HL-60 (cell line): ENCODE results near the gene SKI.

Source experiments
- TF ChIP-seq, protein P1 (sequence below): IDR thresholded peaks from 2 replicates; pipeline ENCODE4 v1.6.1; 2012; ENCODE audit warnings: low read depth; ENCODE audit not compliant: insufficient replicate concordance
- TF ChIP-seq, protein P2 (sequence below): IDR thresholded peaks from one replicate; pipeline ENCODE4 v1.5.1; 2011; ENCODE audit warnings: low read length, control low read depth, inconsistent platforms; ENCODE audit not compliant: insufficient read depth

DNA sequence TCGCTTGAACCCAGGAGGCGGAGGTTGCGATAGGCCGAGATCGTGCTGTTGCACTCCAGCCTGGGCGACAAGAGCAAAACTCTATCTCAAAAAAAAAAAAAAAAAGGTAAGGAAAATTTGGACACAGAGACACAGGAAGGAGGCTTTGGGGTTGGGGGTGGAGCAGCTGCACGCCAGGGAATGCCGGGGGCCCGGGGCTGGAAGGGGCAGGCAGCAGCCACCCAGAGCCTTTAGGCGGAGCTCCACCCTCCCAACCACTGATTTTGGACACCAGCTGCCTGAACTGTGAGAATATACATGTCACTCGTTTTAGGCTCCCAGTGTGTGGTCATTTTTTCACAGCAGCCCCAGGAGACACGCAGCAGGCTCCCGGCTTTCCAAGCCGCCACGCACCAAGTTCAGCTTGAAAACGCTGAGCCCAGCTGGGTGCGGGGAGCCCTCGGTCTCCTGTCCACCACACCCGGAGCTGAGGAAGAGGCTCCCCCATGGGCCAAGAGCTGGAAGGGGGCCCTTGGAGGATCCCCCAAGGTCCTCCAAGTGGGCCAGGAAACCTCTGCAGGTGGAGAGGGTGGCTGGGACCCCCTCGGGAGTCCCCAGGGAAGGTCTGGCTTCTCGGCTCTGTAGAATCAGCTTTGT lies 27.7 kb upstream of the SKI start:
- TF ChIP-seq, protein P1, sequence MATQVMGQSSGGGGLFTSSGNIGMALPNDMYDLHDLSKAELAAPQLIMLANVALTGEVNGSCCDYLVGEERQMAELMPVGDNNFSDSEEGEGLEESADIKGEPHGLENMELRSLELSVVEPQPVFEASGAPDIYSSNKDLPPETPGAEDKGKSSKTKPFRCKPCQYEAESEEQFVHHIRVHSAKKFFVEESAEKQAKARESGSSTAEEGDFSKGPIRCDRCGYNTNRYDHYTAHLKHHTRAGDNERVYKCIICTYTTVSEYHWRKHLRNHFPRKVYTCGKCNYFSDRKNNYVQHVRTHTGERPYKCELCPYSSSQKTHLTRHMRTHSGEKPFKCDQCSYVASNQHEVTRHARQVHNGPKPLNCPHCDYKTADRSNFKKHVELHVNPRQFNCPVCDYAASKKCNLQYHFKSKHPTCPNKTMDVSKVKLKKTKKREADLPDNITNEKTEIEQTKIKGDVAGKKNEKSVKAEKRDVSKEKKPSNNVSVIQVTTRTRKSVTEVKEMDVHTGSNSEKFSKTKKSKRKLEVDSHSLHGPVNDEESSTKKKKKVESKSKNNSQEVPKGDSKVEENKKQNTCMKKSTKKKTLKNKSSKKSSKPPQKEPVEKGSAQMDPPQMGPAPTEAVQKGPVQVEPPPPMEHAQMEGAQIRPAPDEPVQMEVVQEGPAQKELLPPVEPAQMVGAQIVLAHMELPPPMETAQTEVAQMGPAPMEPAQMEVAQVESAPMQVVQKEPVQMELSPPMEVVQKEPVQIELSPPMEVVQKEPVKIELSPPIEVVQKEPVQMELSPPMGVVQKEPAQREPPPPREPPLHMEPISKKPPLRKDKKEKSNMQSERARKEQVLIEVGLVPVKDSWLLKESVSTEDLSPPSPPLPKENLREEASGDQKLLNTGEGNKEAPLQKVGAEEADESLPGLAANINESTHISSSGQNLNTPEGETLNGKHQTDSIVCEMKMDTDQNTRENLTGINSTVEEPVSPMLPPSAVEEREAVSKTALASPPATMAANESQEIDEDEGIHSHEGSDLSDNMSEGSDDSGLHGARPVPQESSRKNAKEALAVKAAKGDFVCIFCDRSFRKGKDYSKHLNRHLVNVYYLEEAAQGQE: no peak
- TF ChIP-seq, protein P2, sequence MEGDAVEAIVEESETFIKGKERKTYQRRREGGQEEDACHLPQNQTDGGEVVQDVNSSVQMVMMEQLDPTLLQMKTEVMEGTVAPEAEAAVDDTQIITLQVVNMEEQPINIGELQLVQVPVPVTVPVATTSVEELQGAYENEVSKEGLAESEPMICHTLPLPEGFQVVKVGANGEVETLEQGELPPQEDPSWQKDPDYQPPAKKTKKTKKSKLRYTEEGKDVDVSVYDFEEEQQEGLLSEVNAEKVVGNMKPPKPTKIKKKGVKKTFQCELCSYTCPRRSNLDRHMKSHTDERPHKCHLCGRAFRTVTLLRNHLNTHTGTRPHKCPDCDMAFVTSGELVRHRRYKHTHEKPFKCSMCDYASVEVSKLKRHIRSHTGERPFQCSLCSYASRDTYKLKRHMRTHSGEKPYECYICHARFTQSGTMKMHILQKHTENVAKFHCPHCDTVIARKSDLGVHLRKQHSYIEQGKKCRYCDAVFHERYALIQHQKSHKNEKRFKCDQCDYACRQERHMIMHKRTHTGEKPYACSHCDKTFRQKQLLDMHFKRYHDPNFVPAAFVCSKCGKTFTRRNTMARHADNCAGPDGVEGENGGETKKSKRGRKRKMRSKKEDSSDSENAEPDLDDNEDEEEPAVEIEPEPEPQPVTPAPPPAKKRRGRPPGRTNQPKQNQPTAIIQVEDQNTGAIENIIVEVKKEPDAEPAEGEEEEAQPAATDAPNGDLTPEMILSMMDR: no peak
